ENCODE measurements around the gene KDM3A.

The KDM3A gene

DNA sequence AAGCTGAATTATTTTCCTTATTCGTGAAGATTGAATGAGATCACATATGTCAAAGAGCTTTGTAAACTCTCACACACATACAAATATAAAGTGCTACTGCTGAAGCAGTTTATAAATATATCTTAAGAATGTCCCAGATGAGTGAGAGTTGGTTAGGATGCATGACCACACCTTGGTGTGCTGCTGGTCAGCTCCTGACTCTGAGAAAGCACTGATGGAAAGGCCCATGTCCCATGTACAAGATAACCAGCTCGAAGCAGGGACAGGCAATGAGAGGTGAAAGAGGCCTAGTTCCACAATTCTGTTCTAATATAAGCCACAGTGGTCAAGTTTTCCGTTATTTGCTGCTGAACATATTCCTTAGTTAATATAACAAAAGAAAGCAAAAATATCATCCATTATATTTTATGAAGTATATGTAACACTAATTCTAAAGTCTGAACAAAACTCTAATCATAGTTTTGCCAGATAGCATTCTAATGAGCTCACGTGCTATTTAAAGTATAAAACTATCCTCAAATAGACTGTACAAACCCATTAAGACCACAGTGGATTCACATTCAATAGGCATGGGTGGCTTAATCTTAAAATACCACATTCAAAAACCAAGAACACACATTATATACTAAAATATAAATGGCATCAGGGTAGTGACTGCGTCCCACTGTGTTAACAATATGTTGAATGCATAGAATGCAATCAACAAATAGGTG is 72.9 kb downstream of the KDM3A start:
- ChIA-PET CTCF (no interaction called here), POLR2A (ENCODE audit: low non-redundant PET) (no interaction called here)
- H3K27ac ChIP-seq = no peak overlapping the region
- DNase-seq (ENCODE audit: low spot score) = no peak
- TF ChIP-seq, protein P1, sequence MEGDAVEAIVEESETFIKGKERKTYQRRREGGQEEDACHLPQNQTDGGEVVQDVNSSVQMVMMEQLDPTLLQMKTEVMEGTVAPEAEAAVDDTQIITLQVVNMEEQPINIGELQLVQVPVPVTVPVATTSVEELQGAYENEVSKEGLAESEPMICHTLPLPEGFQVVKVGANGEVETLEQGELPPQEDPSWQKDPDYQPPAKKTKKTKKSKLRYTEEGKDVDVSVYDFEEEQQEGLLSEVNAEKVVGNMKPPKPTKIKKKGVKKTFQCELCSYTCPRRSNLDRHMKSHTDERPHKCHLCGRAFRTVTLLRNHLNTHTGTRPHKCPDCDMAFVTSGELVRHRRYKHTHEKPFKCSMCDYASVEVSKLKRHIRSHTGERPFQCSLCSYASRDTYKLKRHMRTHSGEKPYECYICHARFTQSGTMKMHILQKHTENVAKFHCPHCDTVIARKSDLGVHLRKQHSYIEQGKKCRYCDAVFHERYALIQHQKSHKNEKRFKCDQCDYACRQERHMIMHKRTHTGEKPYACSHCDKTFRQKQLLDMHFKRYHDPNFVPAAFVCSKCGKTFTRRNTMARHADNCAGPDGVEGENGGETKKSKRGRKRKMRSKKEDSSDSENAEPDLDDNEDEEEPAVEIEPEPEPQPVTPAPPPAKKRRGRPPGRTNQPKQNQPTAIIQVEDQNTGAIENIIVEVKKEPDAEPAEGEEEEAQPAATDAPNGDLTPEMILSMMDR (conservative IDR thresholded peaks at IDR 0.05; ENCODE audit: low read depth) = no peak

DNA sequence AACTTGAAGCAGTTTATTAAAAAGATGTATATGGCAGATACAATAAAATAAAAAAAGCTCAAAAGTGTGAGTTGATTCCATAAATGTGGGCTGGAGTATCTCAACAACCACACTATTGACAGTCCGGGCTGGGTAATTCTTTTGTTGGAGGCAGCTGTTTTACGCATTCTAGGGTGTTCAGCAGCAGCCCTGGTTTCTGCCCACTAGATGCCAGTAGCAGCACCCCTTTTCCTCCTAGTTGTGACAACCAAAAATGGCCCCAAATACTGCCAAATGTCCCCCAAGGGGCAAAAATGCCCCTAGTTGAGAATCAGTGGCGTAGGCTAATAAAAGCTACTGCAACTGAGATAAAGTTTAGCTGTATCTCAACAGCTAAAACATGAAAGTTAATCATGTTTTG is 77.3 kb downstream of the KDM3A start:
- POLR2A ChIA-PET (ENCODE audit: low non-redundant PET) = no interaction called here
- TF ChIP-seq, protein P1 (conservative IDR thresholded peaks at IDR 0.05; ENCODE audit: low read depth) = peak; percentile 50
- DNase-seq (ENCODE audit: low spot score) = no peak
- CTCF ChIA-PET = interaction anchor here (1.3 kb wide), 1 partner anchor 9 kb away, joined by 4 read pairs; no protein-coding TSS in a partner anchor
- no peak overlapping the region for H3K27ac ChIP-seq

DNA sequence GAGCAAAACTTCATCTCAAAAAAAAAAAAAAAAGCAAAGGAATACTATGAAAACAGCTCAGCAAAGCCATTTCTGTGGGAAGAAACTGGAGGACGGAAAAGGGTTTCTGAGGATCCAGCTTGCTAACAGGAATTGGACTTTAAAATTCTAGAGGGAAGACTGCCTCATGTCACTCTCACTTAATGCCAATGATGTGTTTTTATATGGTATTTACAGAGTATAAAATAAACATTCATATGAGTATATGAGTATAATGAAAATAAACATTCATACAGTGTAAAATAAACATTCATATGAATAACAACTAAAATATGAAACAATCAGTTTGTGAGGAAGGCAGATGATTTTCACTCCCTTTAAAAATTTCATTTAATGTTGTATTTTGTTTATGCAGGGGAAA is 78.2 kb downstream of the KDM3A start:
- CTCF ChIA-PET = interaction anchor here (0.6 to 1.3 kb wide), 2 partner anchors 10 to 151 kb away, joined by 4 to 7 read pairs; no protein-coding TSS in a partner anchor

DNA sequence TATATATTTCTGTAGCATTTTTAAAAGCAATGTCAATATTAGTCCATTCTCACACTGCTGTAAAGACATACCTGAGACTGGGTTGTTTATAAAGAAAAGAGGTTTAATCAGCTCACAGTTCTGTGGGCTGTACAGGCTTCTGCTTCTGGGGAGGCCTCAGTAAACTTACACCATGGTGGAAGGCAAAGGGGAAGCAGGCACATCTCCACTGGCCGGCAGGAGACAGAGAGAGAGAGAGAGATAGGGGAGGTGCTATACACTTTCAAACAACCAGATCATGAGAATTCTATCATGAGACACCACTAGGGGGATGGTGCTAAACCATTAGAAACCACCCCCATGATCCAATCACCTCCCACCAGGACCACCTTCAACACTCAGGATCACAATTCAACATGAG is 79.0 kb downstream of the KDM3A start:
- ChIA-PET POLR2A (ENCODE audit: low non-redundant PET) (no interaction called here), CTCF (no interaction called here)
- H3K27ac ChIP-seq = no peak overlapping the region
- TF ChIP-seq, protein P1 (conservative IDR thresholded peaks at IDR 0.05; ENCODE audit: low read depth) = no peak
- no peak for DNase-seq (ENCODE audit: low spot score)

More for the DNA sequence above, 78.2 kb downstream of the KDM3A start:
- no peak for DNase-seq (ENCODE audit: low spot score)
- POLR2A ChIA-PET (ENCODE audit: low non-redundant PET) = no interaction called here
- TF ChIP-seq, protein P1 (conservative IDR thresholded peaks at IDR 0.05; ENCODE audit: low read depth) = no peak
- H3K27ac ChIP-seq = no peak overlapping the region

DNA sequence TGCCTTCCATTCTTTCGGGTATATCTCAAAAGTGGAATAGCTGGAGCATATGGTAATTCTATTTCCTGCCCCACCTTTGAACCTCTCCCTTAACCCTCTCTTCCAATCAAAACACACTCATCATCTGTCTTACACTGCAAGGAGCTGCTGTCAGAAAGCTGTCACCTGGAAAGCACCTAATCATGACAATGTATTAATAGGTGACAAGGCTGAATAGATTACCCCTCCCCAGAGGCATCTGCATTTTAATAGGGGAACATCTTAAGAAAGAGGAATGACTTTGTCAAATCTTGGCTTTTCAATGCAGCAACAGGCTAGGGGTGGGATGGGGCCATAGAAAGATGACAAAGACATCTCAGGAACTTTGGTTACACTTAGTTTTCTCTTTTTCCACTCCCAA is 80.8 kb downstream of the KDM3A start:
- CTCF ChIA-PET = no interaction called here
- H3K27ac ChIP-seq = no peak overlapping the region
- TF ChIP-seq, protein P1 (conservative IDR thresholded peaks at IDR 0.05; ENCODE audit: low read depth) = no peak
- POLR2A ChIA-PET (ENCODE audit: low non-redundant PET) = no interaction called here
- DNase-seq (ENCODE audit: low spot score) = no peak

DNA sequence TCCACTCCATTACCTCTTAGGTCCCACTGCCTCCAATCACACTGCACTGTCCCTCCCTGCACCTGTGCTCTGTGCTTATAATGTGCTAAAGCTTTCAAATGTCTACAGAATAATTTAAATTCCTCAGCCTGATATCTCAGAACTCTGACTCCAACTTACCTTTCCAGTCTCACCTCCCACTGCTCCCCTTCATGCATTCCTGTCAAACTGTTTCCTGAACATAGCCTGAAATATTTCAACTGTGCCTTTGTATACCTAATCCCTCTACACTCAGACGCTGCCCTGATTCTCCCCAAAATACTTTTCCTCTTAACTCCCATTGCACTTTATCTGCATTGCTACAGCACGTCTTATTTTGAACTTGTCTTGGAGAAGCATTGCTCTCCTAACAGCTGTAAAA is 81.5 kb downstream of the KDM3A start:
- ChIA-PET CTCF (no interaction called here), POLR2A (ENCODE audit: low non-redundant PET) (no interaction called here)

More for the DNA sequence above, 81.5 kb downstream of the KDM3A start:
- no peak for DNase-seq (ENCODE audit: low spot score)
- TF ChIP-seq, protein P1 (conservative IDR thresholded peaks at IDR 0.05; ENCODE audit: low read depth) = no peak
- H3K27ac ChIP-seq = no peak overlapping the region

Measured in RWPE1 (cell line).